Measurements from ENCODE around the gene HNRNPF.

The HNRNPF gene

GRCh38 chr10:43402176-43402575, 6.8 kb downstream of the HNRNPF start:
- TF ChIP-seq MYC (IDR thresholded peaks at IDR 0.05; ENCODE audit: low read depth, low read length) (no peak), POLR2A (IDR thresholded peaks at IDR 0.05; ENCODE audit: extremely low read depth, insufficient read length) (no peak), CTCF (IDR thresholded peaks at IDR 0.05; ENCODE audit: low read depth, low read length) (no peak), MAX (IDR thresholded peaks at IDR 0.05; ENCODE audit: low read depth, low read length) (no peak)
- peak overlapping the region; percentile 98 for H3K4me3 ChIP-seq (ENCODE audit: low read depth, low read length)

GRCh38 chr10:43401627-43402026, 7.4 kb downstream of the HNRNPF start:
- TF ChIP-seq MAX (IDR thresholded peaks at IDR 0.05; ENCODE audit: low read depth, low read length) (no peak), CTCF (IDR thresholded peaks at IDR 0.05; ENCODE audit: low read depth, low read length) (no peak), POLR2A (IDR thresholded peaks at IDR 0.05; ENCODE audit: extremely low read depth, insufficient read length) (no peak), MYC (IDR thresholded peaks at IDR 0.05; ENCODE audit: low read depth, low read length) (no peak)
- H3K4me3 ChIP-seq (ENCODE audit: low read depth, low read length): peak overlapping the region; percentile 98
- no peak for DNase-seq (ENCODE audit: low read depth)

More at GRCh38 chr10:43402176-43402575, 6.8 kb downstream of the HNRNPF start:
- DNase-seq (ENCODE audit: low read depth): no peak

GRCh38 chr10:43399320-43400310, 9.4 kb downstream of the HNRNPF start:
- TF ChIP-seq CTCF (IDR thresholded peaks at IDR 0.05; ENCODE audit: low read depth, low read length): no peak
- no peak for TF ChIP-seq MAX (IDR thresholded peaks at IDR 0.05; ENCODE audit: low read depth, low read length)
- TF ChIP-seq MYC (IDR thresholded peaks at IDR 0.05; ENCODE audit: low read depth, low read length): no peak
- no peak for TF ChIP-seq POLR2A (IDR thresholded peaks at IDR 0.05; ENCODE audit: extremely low read depth, insufficient read length)
- peak; percentile 71 for DNase-seq (ENCODE audit: low read depth)
- peak overlapping the region; percentile 82 for H3K4me3 ChIP-seq (ENCODE audit: low read depth, low read length)

- DNase-seq (ENCODE audit: low read depth): no peak
These were observed 10.1 kb downstream of the HNRNPF start for GRCh38 chr10:43398939-43399319.

More at GRCh38 chr10:43398939-43399319, 10.1 kb downstream of the HNRNPF start:
- TF ChIP-seq POLR2A (IDR thresholded peaks at IDR 0.05; ENCODE audit: extremely low read depth, insufficient read length) (no peak), CTCF (IDR thresholded peaks at IDR 0.05; ENCODE audit: low read depth, low read length) (no peak), MYC (IDR thresholded peaks at IDR 0.05; ENCODE audit: low read depth, low read length) (no peak), MAX (IDR thresholded peaks at IDR 0.05; ENCODE audit: low read depth, low read length) (no peak)
- H3K4me3 ChIP-seq (ENCODE audit: low read depth, low read length): peak overlapping the region; percentile 82
